Activated CD4-positive, CD25-positive, alpha-beta regulatory T cell treated with anti-CD3 and anti-CD28 coated beads, Interleukin-2, amount 50 U/mL, for 72 hours (primary cell): Measurements from ENCODE around the gene GPR39.

Experiments used
- DNase-seq: peaks from one replicate; pipeline ENCODE4 v3.0.0; 2021

Gene GPR39

GRCh38 chr2:132646540-132647108, 230.0 kb downstream of the GPR39 start:
- no peak for DNase-seq

- no peak for DNase-seq
These were observed 234.8 kb downstream of the GPR39 start for GRCh38 chr2:132651115-132652045.

GRCh38 chr2:132652474-132652873, 235.9 kb downstream of the GPR39 start:
- no peak for DNase-seq

DNA sequence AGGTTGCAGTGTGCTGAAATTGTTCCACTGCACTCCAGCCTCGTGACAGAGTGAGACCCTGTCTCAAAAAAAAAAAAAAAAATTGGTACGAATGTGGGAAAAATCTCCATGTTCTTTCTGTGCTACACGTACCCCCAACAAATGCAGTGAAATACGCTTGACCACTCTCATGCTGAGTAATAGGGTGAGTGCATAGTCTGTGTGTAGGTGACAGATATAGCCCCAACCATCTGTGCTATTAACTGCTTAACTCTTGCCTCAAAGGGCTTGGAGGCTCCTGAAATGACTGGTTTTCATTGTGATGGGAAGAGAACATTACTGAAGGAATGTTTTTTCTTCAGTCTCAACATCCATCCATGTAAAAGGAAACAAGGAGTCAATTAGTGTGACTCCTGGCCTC, 237.7 kb downstream of the GPR39 start:
- DNase-seq = no peak

DNA sequence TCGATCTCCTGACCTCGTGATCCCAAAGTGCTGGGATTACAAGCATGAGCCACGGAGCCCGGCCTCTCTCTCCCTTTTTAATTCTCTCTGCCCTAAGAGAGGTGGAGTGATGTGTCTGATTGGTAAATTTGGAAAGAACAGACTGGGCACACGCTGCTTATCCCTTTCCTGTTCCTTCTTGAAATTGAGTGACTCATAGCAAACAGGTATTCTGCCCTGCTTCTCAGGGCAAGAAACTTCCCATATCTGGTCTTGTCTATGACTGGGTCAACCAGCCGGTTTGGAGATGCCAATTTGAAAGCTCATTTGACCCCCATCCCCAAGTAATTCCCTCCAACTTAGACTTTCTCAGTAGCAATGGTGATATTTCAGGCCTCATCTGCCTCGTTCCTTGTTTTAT, 238.4 kb downstream of the GPR39 start:
- DNase-seq = no peak

- DNase-seq = no peak
These were observed 239.8 kb downstream of the GPR39 start for GRCh38 chr2:132656266-132656975.

DNA sequence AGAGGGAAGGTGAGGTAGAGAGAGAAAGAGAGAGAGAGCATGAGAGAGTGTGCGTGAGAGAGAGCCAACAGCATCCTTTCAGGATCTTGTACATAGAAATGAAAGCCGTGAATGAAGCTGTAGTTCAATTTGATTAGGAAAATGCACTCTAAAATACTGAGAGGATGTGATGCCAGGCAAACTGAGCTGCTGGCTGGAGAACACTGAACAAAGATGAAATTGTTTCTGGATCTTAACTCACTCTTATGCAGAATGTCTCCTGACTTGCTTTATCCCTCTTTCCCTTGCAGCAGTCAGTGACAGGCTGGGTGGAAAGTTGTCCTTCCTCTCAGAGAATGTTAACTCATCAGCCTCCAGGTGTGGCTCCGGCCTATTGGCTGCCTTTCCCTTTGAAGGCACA, 242.7 kb downstream of the GPR39 start:
- no peak for DNase-seq

DNA sequence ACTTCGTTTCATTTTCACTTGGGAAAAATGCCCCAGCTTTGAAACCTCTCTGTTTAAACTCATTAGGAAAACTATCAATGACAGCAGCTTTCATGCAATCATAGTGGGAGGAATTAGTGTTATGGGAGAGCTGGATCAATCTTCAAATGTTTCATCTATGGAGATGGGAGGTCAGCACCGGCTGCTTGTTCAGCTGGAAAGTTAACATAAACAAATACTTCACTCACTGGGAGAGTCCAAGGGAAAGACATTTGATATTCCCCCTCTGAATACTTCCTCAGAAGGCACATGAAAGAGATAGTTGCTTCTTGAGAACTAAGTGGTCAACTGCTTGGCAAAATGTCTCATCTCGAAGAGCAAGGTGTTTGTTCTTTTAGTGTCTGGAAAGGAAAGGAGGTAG, 246.1 kb downstream of the GPR39 start:
- no peak for DNase-seq

- no peak for DNase-seq
These were observed 247.5 kb downstream of the GPR39 start for GRCh38 chr2:132664096-132664495.

GRCh38 chr2:132665401-132666140, 249.0 kb downstream of the GPR39 start:
- no peak for DNase-seq

DNA sequence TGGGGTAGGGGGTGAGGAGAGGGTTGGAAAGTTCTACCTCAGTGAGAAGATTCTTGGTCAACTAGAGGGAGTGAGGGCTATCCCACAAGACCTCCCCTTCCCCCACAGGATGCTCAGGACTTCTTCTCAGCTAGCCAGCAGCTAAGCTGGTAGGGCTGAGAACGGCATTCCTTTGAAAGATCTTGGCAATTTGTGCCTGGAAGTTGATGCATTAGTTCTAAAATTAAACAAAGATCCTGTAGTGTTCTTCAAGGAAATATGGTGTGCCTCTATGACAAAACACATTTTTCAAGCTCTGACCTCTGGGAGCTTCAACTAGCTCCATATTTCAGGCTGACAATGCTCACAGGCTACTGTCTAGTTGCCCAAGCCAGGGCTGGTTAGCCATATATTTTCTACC, 251.1 kb downstream of the GPR39 start:
- no peak for DNase-seq

GRCh38 chr2:132668189-132668823, 251.7 kb downstream of the GPR39 start:
- DNase-seq = no peak

GRCh38 chr2:132668987-132669907, 252.6 kb downstream of the GPR39 start:
- no peak for DNase-seq

- DNase-seq = no peak
These were observed 253.4 kb downstream of the GPR39 start, which contains the start of gene LYPD1 for GRCh38 chr2:132669908-132670495. Gene LYPD1 (minus strand): TSS chr2:132670205. CDS start chr2:132669932, 273 bp downstream.

DNA sequence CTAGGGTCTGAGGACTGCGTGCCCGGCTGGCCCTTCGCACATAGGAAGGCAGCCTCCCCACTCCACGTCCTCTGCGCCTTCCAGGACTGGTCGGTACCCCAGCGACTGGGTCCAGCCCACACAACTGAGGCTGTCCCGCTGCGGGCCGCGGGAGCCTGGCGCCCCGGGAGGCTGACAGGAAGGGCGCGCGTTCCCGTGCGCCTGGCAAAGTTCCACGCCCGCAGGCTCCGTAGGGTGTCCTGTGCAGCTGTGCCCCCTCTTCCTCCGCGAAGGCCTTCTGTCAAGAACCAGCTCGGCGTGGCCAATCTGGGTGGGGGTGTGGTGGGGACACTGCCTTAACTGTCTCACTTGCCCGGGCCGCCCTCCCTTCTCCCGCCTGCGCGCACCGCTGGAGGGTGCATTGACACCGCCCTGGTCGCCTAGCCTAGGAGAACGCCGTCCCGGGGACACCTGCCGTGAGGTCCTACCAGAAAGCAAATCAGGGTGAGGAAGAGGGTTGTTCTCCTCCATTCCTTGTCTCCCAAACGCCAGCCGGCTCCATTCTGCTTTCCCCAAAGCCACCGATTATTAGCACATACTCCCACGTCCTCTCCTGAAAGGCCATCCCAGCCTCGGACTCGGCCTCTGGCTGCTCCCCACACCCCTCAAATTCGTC, 254.0 kb downstream of the GPR39 start:
- no peak for DNase-seq

GRCh38 chr2:132671151-132671835, 254.7 kb downstream of the GPR39 start:
- DNase-seq = no peak

DNA sequence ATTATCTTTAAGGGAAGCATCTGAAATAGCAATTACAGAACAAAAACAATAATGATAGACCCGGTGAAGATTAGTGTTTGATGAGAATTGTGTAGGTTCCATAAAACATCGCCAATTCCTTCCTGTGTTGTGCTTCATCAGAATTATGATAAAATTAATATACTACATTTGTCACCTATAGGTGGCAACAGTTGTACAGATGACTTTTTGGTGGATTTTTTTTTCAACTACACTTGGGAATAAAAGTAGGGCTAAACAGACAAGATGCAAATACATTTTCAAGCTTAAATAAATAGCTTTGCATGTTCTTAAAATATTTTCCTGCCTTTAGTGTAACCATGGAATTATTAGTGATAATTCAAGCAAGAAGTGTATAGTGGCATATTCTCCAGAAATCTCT, 260.4 kb downstream of the GPR39 start:
- DNase-seq = no peak

- no peak for DNase-seq
These were observed 261.1 kb downstream of the GPR39 start for GRCh38 chr2:132677661-132678060.

DNA sequence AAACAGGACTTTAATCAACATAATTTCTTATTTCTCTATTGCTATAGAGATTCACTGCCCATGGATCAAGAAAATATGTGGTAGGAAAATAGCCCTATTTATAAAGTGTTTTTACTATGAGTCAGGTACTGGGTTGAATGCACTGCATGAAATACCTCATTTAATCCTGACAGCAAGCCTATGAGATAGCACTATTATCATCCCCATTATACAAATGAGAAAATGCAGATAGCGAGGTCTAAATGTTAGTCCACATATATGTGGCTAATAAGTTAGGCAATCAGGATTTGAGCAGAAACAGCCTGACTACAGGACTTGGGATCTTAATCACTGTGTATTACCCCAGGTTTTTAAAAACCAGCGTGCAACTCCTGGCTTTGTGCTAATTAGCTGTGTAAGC, 261.9 kb downstream of the GPR39 start:
- DNase-seq = no peak

GRCh38 chr2:132680544-132680943, 263.9 kb downstream of the GPR39 start:
- no peak for DNase-seq
